Stimulated activated CD4-positive, alpha-beta T cell treated with anti-CD3 and anti-CD28 coated beads, Interleukin-4, amount 100 ng/mL, for 24 hours (primary cell): Measurements from ENCODE around the gene GRIA3.
"Not testable (repeated sequence)": the region's sequence is repeated elsewhere in the genome, so short reads cannot be mapped to it uniquely, and the experiment has no call there.

Experiments used
- DNase-seq: peaks from one replicate; pipeline ENCODE4 v3.0.0-alpha.2; 2020

Gene GRIA3

DNA sequence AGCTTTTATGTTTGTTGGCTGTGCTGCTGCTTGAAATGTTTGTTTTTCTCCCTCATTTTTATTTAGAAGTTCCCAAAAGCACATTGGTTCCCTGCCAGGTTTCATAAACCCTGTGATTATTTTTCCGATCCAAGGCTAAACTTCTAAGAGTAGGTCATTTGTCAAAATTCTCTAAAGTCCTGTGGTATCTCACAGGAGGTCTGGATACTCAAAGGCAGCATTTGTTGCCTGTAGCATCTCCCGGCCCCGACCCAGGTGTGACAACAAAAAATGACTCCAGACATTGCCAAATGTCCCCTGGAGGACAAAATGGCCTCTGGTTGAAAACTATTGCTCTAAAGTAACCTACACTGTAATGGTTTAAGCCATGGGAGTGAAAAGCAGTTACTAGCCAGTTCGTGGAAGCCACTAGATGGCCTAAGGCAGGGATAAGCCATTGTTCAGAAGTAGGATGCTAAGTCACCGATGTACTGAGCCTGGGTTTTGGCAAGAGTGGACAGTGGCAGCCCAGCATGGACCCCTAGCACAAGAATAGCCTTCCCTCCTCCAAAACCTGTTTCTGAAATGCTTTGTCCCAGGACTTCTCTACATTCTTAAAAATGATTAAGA is 292.6 kb downstream of the GRIA3 start:
- DNase-seq: no peak

DNA sequence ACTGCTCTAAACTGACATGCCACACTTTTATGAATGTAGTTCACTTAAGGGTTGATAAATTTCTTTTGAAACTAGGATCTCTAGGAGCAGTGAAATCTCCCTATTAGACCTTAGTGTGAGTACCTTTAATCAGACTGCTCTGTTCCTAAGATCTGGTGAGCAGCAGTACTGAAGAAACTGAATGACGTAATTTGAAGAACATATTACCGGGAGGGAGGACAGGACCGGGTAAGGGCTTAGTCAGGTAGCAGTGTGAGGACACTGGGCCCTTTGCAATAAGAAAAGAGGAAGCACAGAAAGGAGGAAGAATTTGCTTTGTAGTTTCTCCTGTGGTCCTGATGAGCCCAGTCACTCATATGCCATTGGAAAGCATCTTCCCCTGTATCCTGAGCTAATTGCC is 293.6 kb downstream of the GRIA3 start:
- DNase-seq: no peak

DNA sequence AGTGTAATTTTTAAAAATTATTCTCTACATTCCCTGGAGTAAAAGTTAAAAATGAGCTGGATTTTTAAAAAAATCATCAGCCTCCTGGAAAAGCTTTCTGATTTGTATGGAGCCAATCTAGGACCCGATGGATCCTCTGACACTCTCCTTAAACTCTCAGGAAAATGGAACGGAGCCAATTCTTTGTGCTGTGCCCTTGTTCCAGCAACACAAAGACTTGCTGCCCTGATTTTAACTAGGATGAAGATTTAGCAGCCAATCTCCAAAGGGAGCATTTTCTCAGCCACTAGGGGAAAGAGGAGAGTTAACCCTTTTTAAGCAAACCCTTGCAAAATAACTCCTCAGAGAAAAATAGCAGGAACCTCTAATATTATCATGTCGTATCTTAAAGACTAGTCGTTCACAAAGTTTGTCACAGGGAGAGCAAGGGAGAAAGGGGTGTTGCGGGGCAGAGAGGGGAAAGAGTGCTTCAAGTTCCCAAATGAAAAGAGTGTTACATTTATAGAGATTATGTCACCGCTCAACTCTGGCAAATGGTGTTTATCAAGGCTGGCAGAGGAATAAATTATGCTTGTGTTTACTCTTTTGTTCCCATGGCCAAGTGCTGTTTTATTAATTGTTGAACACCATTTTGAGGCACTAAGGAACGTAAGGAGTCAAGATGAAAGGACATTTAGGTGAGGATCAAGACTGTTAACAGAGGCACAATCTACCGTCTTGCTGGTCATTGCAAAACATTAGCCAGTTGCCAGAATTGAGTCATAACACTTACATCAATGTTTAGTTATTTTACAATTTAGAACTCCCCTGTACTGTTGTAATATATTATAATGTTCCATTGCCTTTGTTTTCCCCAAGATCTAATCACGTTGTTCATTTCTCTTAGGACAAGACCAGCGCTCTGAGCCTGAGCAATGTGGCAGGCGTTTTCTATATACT is 298.1 kb downstream of the GRIA3 start:
- no peak for DNase-seq

DNA sequence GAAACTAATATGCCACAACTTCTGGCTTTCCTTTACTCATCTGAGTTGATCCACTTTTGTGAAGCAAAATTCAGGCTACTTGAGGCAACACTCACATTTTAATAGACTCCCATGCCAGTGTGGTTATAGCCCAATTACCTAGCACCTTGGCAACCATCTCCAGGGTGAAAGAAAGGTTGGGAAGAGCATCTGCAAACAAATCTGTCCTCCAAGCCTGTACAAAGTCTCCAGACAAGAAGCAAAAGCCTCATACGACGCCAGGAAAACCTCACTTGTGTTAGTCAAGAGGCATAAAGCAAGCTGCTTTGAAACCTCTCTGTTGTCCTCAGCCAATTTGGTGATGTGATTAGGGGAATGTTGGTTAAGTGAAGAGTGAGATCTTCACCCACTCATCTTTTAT is 302.2 kb downstream of the GRIA3 start:
- no peak for DNase-seq

DNA sequence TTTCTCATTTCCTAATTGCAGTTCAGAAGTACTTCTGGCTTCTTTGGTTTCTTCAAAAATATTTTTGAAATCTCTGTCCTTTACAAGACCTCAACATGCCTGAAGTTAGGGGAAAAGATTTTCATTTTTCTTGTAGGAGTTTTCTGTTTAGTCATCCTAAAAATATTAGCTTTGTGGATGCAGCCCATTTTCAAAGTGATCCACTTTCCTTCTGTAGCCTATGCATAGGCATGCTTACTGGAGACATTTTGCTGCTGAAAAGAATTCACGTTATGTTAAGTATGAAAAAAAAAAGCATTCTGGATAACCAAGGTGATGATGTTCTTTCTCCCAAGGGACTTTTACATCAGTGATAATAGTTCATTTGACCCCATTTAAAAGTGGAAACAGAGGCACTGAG is 303.2 kb downstream of the GRIA3 start:
- DNase-seq: no peak

DNA sequence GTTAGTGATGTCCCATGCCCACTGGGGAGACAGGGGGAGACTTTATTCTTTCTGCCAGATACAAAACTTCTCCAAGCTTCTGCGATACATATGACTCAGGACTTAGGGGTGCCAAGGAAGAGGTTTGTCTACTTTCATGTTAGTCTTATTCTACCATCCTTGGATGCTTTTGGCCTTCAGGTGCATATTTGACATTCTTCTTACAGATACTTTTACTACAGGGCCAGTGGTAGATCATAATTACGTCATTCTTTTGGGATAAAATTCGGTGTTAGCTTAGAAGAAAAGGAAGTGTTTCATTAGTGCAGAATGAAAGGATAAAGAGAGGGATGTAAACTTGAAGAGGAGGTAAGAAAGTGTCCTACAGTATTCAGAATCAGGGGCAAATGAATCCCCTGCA is 303.6 kb downstream of the GRIA3 start:
- DNase-seq: no peak

DNA sequence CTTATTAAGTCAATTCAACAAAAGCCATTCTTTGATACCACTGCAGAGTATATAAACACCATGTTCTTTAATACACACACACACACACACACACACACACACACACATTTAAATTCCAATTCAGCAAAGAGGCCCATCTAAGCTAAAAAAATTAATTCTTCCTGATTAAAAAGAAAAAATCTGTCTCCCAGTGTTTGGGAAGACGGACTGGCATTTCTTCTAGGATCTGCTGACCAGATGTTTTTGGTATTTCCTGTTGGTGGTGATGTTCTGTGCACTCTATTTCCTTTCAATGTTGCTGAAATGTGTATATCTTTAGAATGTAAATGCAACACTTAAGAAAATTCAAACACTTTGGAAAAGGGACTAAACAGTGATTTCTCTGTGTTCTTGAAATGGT is 304.9 kb downstream of the GRIA3 start:
- no peak for DNase-seq

DNA sequence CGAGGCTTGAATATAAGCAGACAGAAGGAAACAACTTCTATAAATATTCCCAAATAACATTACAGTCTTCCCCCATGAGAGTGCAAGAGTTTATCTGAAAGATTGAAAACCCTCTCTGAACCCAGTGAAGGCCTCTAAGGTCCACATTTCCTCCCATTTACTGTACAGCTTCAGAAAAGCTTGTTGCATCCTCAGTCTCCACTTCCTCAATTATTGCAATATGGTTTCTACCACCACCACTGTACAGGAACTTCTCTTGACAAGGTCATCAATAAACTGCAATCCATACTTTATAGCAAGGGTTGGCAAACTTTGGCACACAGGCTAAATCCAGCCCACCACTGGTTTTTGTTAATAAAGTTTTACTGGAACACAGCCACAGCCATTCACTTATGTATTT is 309.8 kb downstream of the GRIA3 start:
- no peak for DNase-seq

DNA sequence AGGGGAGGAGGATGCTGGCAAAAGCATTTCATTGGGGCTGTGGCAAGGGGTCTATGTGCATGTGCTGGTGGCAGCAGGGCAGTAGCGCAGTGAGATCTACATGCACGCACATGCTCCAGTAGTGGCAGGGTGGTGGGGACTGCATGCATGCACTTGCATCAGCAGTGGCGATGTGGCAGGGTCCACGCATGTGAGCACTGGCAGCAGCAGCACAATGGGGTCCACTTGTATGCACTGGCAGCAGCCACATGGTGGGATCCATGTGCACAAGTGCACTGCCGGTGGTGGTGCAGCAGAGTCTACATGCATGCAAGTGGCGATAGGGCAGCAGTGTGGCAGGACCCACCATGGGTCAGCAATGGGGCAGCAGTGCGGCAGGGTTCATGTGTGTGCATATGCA is 315.7 kb downstream of the GRIA3 start:
- no peak for DNase-seq

DNA sequence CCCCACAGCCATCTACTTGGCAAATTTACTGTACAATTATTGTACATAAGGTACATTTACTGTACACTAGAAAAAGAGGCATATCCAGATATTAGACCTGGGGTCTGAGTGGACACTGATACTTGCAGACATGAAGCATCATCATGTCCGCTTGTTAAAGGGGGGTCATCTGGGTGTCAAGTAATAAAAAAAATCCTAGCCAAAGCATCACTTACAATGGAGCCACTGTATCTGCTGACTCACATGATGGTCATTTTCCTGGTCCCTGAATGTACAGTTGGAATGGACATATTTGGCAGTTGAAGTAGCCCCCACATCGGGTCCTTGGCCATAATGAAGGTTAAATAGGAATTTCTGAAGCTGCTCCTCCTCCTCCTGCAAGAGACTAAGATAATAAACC is 320.0 kb downstream of the GRIA3 start:
- DNase-seq: no peak

DNA sequence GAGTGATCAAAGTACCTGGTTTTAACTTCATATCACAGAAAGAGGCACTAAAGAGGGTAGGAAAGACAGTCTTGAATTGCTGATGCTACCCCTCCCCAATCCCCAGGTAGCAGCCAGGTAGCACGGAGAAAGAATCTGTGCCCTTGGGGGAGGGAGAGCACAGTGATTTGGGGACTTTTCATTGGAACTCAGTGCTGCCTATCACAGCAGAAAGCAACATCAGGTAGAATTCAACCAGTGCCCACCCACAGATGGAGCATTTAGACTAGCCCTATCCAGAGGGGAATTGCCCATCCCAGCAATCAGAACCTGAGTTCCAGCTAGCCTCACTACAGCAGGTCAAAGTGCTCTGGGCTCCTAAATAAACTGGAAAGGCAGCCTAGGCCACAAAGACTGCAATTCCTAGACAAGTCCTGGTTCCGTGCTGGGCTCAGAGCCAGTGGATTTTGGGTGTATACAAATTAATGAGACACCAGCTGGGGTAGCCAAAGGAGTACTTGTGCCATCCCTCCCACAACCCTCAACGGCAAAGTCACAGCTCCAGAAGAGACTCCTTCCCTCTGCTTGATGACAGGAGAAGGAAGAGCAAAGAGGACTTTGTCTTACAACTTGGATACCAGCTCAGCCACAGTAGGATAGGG is 320.7 kb downstream of the GRIA3 start:
- DNase-seq: no peak

DNA sequence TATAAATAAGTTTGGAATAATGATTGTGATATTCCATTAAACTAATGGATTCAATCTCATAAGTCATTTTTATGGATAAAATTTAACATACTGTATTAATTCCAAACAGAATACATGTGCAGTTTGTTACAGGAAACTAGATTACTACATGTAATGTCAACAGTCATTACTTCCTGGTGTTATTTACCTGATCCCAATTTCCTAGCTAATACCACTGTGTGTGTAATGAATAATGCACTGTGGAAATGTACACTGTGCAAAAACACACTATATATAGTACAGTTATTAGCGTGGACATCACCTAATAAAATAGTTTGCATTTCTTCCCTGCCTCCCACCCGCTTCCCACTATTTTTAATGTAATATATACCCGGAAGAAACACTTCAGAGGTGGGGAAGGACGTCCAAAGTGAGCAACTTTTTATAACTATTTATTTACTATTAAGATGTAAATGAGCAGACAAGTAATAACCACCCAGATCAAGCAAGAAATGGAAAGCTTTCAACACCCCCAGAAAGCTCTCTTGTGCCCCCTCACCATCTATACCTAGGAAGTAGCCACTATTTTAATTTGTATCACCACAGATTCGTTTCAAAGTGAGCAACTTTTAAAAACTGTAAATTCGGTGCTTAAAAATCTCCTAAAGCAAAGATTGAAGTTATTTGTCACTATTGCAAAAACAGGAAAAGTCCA is 329.7 kb downstream of the GRIA3 start:
- DNase-seq: no peak

DNA sequence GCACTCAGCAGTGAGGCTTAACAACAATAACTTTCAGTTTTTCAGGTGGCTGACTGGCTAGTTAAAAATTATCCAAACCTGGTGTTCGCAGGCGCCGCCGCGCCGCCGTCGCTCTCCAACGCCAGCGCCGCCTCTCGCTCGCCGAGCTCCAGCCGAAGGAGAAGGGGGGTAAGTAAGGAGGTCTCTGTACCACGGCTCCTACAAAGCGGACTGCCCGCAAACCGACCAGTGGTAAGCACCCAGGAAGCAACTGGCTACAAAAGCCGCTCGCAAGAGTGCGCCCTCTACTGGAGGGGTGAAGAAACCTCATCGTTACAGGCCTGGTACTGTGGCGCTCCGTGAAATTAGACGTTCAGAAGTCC is 330.2 kb downstream of the GRIA3 start:
- DNase-seq: not testable (repeated sequence)

DNA sequence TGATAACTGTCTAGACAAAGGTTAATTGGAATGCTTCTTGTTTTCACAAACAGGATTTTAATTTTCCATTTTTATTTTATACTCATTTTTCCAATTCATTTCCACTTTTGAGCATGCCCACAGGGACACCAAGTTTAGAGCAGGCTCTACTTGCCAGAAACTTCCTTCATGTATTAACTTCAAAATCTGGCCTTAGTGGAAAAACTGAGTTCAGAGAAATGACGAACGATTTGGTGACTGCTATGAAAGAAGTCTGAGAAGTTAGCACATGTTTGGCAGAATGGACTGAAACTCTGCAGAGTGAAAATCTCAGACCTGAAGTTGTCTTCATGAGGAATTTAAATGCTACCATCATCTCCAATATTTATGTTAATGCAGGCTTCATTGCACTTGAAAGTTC is 334.7 kb downstream of the GRIA3 start:
- DNase-seq: no peak

DNA sequence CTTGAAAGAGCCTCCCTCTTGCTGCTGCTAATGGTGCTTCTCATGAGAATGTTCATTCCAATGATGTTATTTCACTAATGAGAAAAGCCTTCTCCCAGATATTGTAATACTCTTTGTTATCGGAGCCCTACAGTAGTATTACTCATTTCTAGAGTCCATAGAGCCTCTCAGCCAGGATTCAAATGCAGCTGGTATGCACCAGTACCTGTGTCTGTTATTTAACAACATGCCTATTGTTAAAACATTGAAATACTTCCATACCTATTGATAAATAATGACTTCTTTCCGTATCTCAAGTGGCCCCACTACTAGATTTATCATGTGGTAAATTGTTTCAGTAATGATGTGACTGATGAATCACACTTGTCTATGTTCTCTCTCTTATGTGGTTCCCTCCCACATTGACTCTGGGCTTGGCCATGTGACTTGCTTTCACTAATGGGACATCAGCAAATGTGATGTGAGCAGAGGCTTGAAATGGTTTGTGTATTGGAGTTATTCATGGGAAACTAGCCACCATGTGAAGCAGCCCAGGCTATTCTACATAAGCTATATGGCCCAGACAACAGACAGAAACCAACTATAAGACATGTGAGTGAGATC is 341.1 kb downstream of the GRIA3 start:
- no peak for DNase-seq

DNA sequence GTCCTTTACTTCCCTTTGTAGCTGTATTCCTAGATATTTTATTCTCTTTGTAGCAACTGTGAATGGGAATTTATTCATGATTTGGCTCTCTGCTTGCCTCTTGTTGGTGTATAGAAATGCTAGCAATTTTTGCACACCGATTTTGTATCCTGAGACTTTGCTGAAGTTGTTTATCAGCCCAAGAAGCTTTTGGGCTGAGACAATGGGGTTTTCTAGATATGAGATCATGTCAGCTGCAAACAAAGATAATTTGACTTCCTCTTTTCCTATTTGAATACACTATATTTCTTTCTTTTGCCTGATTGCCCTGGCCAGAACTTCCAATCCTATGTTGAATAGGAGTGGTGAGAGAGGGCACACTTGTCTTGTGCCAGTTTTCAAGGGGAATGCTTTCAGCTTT is 346.6 kb downstream of the GRIA3 start:
- DNase-seq: not testable (repeated sequence)
